Measurements from ENCODE around the gene BICC1. TPM values are rescaled to one million over a fixed set of nuclear protein-coding genes. Genes with fewer than 3 reads are reported as not detected.

BICC1 gene
- total RNA-seq, 2 donors from 2014 or later: 35.3 to 42.0 TPM

DNA sequence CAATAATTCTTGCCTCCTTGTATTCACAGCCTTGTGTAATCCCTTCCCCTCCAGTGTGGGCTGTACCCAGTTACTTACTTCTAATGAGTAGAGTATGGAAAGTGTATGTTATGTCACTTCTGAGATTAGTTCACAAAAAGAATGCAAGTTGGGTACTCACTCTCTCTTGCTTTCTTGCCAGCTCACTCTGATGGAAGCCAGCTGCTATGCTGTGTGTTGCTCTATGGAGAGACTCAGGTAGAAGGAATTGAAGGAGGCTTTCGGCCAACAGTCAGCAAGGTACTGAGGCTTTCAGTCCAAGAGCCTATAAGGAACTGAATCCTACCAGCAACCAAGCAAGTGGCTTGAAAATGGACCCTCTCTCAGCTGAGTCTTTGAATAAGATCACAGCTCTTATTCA is 9.7 kb upstream of the BICC1 start:
- TF ChIP-seq, protein P1, sequence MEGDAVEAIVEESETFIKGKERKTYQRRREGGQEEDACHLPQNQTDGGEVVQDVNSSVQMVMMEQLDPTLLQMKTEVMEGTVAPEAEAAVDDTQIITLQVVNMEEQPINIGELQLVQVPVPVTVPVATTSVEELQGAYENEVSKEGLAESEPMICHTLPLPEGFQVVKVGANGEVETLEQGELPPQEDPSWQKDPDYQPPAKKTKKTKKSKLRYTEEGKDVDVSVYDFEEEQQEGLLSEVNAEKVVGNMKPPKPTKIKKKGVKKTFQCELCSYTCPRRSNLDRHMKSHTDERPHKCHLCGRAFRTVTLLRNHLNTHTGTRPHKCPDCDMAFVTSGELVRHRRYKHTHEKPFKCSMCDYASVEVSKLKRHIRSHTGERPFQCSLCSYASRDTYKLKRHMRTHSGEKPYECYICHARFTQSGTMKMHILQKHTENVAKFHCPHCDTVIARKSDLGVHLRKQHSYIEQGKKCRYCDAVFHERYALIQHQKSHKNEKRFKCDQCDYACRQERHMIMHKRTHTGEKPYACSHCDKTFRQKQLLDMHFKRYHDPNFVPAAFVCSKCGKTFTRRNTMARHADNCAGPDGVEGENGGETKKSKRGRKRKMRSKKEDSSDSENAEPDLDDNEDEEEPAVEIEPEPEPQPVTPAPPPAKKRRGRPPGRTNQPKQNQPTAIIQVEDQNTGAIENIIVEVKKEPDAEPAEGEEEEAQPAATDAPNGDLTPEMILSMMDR (IDR thresholded peaks at IDR 0.05): no peak
- no peak for TF ChIP-seq POLR2A (IDR thresholded peaks at IDR 0.05)
- WGBS, 2 donors: 90 to 93% methylated on average over 1 of the region's 1 CpG
- no peak overlapping the region for H3K4me3 ChIP-seq
- intact Hi-C loops (cut with DNase I): no loop called here
- DNase-seq: no peak
- H3K36me3 ChIP-seq (replicated peaks in 1 of 2; ENCODE audit: insufficient read depth in 1 of 2, low read depth in 2 of 2): no peaks in the 10 kb centered on the region
- no peaks in the 10 kb centered on the region for H3K27me3 ChIP-seq
- H3K4me1 ChIP-seq: no peaks in the 10 kb centered on the region
- no peak for ATAC-seq
- no peak overlapping the region for H3K27ac ChIP-seq
- no peaks in the 10 kb centered on the region for H3K9me3 ChIP-seq

DNA sequence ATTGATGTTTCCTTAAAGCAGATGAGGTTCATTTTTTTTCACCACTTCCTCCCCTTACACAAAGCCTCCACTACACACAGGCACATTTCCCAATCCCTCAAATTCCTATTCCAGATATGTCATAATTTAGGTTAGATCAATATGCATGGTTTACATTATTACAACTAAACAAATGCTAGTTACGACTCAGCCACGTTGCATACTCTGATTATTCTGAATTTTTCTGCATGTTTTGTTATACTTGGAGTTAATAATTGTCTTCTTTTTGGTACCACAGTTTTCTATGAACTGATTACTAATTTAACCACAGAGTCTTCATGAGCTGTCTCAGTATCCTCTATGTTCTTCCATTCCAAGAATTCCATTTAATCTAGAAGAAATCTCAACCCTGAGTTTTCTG is 4.4 kb upstream of the BICC1 start:
- Histone ChIP-seq H3K9me3 (no peaks in the 10 kb centered on the region), H3K36me3 (replicated peaks in 1 of 2; ENCODE audit: insufficient read depth in 1 of 2, low read depth in 2 of 2) (no peaks in the 10 kb centered on the region), H3K27me3 (no peaks in the 10 kb centered on the region), H3K27ac (no peak overlapping the region), H3K4me3 (no peak overlapping the region), H3K4me1 (peaks cover 4% of the 10 kb centered on the region)
- WGBS, 2 donors: 14 to 22% methylated on average over 2 of the region's 2 CpGs
- TF ChIP-seq, protein P1 (IDR thresholded peaks at IDR 0.05): no peak
- TF ChIP-seq POLR2A (IDR thresholded peaks at IDR 0.05): no peak
- DNase-seq: no peak
- no peak for ATAC-seq
- intact Hi-C loops (cut with DNase I): no loop called here

DNA sequence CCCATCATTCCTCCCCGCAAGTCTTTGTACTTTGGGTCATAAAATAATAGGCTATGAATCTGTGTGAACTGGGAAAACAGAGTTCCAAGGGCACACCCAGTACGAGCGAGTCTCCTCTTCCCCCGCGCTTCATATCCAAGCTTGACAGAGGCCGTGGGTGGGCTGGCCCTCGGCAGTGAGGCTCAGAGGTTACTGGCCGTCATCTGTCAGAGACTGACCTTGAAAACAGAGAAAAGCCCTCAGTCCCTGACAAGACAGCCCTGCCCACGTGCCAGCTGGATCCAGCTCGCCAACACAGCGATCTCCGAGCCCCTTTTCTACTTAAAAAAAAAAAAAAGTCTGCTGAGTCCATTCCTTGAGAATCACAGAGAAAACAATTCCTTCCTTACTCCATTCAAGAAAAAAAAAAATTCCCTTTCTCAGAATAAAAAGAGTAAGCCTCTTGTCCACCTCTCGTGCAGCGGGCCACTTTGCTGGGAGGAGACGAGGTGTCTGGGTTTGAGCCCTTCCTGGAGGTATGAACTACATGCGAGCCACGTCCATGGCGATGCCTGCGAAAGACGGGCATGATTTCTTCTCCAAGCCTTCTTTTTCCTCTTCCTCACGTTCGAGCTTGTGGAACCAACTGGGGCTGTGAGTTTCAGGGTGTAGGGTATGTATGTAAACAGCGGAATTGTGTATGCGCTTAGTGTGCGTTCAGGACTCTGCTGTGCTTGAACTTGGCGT is 744 bp upstream of the BICC1 start:
- DNase-seq: peak in 3 of 4 donors; percentile 13 to 25 (median 19)
- TF ChIP-seq, protein P1 (IDR thresholded peaks at IDR 0.05): no peak
- no peak for TF ChIP-seq POLR2A (IDR thresholded peaks at IDR 0.05)
- ATAC-seq: no peak
- Histone ChIP-seq H3K4me3 (no peak overlapping the region), H3K4me1 (peaks cover 8% of the 10 kb centered on the region), H3K36me3 (replicated peaks in 1 of 2; ENCODE audit: insufficient read depth in 1 of 2, low read depth in 2 of 2) (no peaks in the 10 kb centered on the region), H3K9me3 (no peaks in the 10 kb centered on the region), H3K27ac (peak overlapping the region; percentile 33 to 85 (median 76)), H3K27me3 (no peaks in the 10 kb centered on the region)
- WGBS, 2 donors: 9 to 12% methylated on average over 26 of the region's 26 CpGs
- intact Hi-C loops (cut with DNase I): no loop called here

DNA sequence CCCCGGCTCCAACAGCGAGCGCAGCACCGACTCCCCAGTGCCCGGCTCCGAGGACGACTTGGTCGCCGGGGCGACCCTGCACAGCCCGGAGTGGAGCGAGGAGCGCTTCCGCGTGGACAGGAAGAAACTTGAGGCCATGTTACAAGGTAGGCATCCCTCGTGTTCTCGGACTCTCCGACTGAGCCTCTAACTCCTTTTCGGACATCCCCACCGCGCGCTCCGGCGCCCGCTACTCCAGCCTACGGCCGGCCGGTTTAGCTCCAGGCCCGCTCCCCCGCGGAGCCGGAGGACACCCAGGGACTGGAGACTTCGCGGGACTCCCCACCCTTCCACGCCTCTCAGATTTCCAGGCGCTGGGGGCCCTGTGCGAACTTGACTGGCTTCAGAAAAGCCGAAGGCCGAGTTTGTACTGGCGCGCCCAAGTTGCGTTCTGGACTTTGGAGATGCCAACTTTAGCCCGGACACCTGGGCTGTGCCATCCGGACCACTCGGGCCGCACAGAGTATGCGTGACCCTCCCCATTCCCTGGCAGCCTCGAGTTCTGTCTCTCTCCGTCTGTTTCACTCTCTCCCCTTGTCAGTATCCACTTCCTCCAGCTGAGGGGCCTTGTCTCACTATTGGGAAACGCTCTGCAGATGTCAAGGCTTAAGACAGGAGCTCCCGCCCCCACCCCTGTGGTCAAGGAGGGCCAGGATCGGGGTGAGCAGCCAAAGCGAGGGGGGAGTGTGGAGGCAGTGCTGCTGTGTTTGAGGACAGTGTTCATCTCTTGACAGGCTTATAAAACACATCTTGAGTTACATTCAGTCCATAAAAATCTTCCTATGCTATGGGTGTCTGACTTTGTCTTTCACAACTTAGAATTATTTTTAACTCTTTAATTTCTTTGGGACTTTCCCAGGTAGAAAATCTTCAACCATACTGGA is 777 bp downstream of the BICC1 start:
- WGBS, 2 donors: 0 to 1% methylated on average over 14 to 52 of the region's 53 CpGs
- H3K27ac ChIP-seq: peak overlapping the region; percentile 64 to 87 (median 82)
- H3K27me3 ChIP-seq: no peaks in the 10 kb centered on the region
- H3K9me3 ChIP-seq: no peaks in the 10 kb centered on the region
- H3K36me3 ChIP-seq (replicated peaks in 1 of 2; ENCODE audit: insufficient read depth in 1 of 2, low read depth in 2 of 2): no peaks in the 10 kb centered on the region
- H3K4me1 ChIP-seq: peaks cover 8% of the 10 kb centered on the region
- intact Hi-C loops (cut with DNase I): no loop called here
- DNase-seq: peak; percentile 36 to 54 (median 42)
- H3K4me3 ChIP-seq: peak overlapping the region; percentile 39 to 43
- TF ChIP-seq, protein P1 (IDR thresholded peaks at IDR 0.05): no peak
- peak in 1 of 3 donors; percentile 58 for TF ChIP-seq POLR2A (IDR thresholded peaks at IDR 0.05)
- peak; percentile 33 for ATAC-seq
